HCT116 (cell line): Measurements from ENCODE around the gene SHC1. TPM values are rescaled to one million over a fixed set of nuclear protein-coding genes. Genes with fewer than 3 reads are reported as not detected.

Experiments
- ATAC-seq: fragments of 200-7000 bp; cut with Tn5 transposase; 2 replicates; pipeline ENCODE4 v1.9.1; 2020; ENCODE audit warnings: mild to moderate bottlenecking, moderate library complexity
- BruUV-seq: library from RNA; stranded (reverse); fragments of 400-500 nt; replicated peaks from 2 replicates; lab custom pipeline; 2021; lab: Mats Ljungman, UMichigan
- CTCF ChIA-PET: fragments of 300-600 bp; sonication (Branson Sonifier 250); formaldehyde crosslinking; loops from one replicate; lab custom pipeline; 2021; ENCODE audit warnings: antibody characterized with exemption; lab: Charles Lee
- POLR2A ChIA-PET: fragments of 300-600, 350-600 bp; sonication (Branson Sonifier 250); formaldehyde crosslinking; loops from one replicate; lab custom pipeline; 2021; ENCODE audit warnings: antibody characterized with exemption; lab: Charles Lee
- RAD21 ChIA-PET, 2 experiments: fragments of 300-600 bp; sonication (Branson Sonifier 250); formaldehyde crosslinking; loops; one replicate each; lab custom pipeline; 2023; ENCODE audit warnings: low total read pairs in 2 of 2; ENCODE audit not compliant: uncharacterized antibody in 2 of 2, unreplicated experiment in 2 of 2, low non-redundant PET in 1 of 2; lab: Charles Lee
- DNase-seq: peaks from one replicate; pipeline ENCODE4 v3.0.0-alpha.2; 2010; ENCODE audit warnings: low read depth, low spot score
- H2AFZ ChIP-seq: fragments of 200-600 bp; shearing (Covaris generic), sonication (generic); 2 replicates; pipeline ENCODE4 v1.6.1; 2017; ENCODE audit warnings: low read depth, mixed run types, mixed read lengths, antibody characterized with exemption, low read length; ENCODE audit not compliant: poor library complexity, severe bottlenecking
- H3K27ac ChIP-seq: 2 replicates; pipeline ENCODE4 v1.5.1; 2012; ENCODE audit warnings: low read depth, low read length
- H3K27me3 ChIP-seq: fragments of 200-600 bp; sonication (generic); 2 replicates; pipeline ENCODE4 v1.6.1; 2016; ENCODE audit warnings: mixed run types, low read length, mixed read lengths; ENCODE audit not compliant: insufficient read depth
- H3K36me3 ChIP-seq, 2 experiments: fragments of 200-500 bp in 1 of 2; fragments of 200-600 bp in 1 of 2; sonication (Bioruptor generic) in 1 of 2; sonication (generic) in 1 of 2; 2 replicates each; pipeline versions ENCODE4 v1.5.1 to v1.6.1; 2014 to 2016; ENCODE audit warnings: low read length in 2 of 2, inconsistent platforms in 1 of 2, mixed read lengths in 1 of 2, mixed run types in 1 of 2; ENCODE audit not compliant: insufficient read depth in 2 of 2, control insufficient read depth in 1 of 2
- H3K4me1 ChIP-seq, 2 experiments: fragments of 200-600 bp in 1 of 2; sonication (generic) in 1 of 2; 2 replicates each; pipeline versions ENCODE4 v1.5.1 to v1.6.1; 2012 to 2017; ENCODE audit warnings: low read length in 2 of 2, inconsistent platforms in 1 of 2, mild to moderate bottlenecking in 1 of 2, mixed read lengths in 1 of 2, mixed run types in 1 of 2, moderate library complexity in 1 of 2; ENCODE audit not compliant: insufficient read depth in 2 of 2, control insufficient read depth in 1 of 2
- H3K4me2 ChIP-seq: fragments of 200-600 bp; sonication (generic); 2 replicates; pipeline ENCODE4 v1.6.1; 2017; ENCODE audit warnings: mixed run types, low read length, mixed read lengths
- H3K4me3 ChIP-seq, 2 experiments: fragments of 200-600 bp in 1 of 2; sonication (generic) in 1 of 2; replicated peaks in 1 of 2; 2 replicates each; pipeline ENCODE4 v1.5.1; 2011 to 2016; ENCODE audit warnings: low read length in 2 of 2, control low read depth in 1 of 2, low read depth in 1 of 2, mild to moderate bottlenecking in 1 of 2, mixed read lengths in 1 of 2, mixed run types in 1 of 2
- H3K79me2 ChIP-seq: fragments of 200-600 bp; sonication (generic); 2 replicates; pipeline ENCODE4 v1.6.1; 2017; ENCODE audit warnings: mild to moderate bottlenecking, mixed run types, low read length, moderate library complexity, mixed read lengths; ENCODE audit not compliant: insufficient read depth
- H3K9ac ChIP-seq: fragments of 200-600 bp; sonication (generic); 2 replicates; pipeline ENCODE4 v1.6.1; 2016; ENCODE audit warnings: low read length, mixed read lengths
- H3K9me2 ChIP-seq: fragments of 200-600 bp; sonication (generic), shearing (Covaris generic); 2 replicates; pipeline ENCODE4 v1.6.1; 2017; ENCODE audit warnings: mixed run types, mild to moderate bottlenecking, moderate library complexity; ENCODE audit not compliant: insufficient read depth
- H3K9me3 ChIP-seq, 2 experiments: fragments of 200-500 bp in 1 of 2; fragments of 200-600 bp in 1 of 2; sonication (Bioruptor generic) in 1 of 2; sonication (generic) in 1 of 2; 2 replicates each; pipeline ENCODE4 v1.6.1; 2014 to 2017; ENCODE audit warnings: low read length in 2 of 2, mixed read lengths in 2 of 2, inconsistent platforms in 1 of 2, low read depth in 1 of 2, mild to moderate bottlenecking in 1 of 2, mixed run types in 1 of 2, moderate library complexity in 1 of 2; ENCODE audit not compliant: control insufficient read depth in 1 of 2, insufficient read depth in 1 of 2
- H4K20me1 ChIP-seq: fragments of 200-600 bp; sonication (generic), shearing (Covaris generic); 2 replicates; pipeline ENCODE4 v1.6.1; 2017; ENCODE audit warnings: mixed run types, mild to moderate bottlenecking, moderate library complexity; ENCODE audit not compliant: insufficient read depth
- CTCF ChIP-seq, 3 experiments: fragments of 200-600 bp in 1 of 3; sonication (generic) in 1 of 3; IDR thresholded peaks in 2 of 3; conservative IDR thresholded peaks in 1 of 3; 2 replicates each; pipeline ENCODE4 v1.5.1; 2012 to 2017; ENCODE audit warnings: low read depth in 2 of 3, low read length in 2 of 3, antibody characterized with exemption in 1 of 3, borderline replicate concordance in 1 of 3, control low read depth in 1 of 3, mild to moderate bottlenecking in 1 of 3, mixed read lengths in 1 of 3, mixed run types in 1 of 3, moderate library complexity in 1 of 3; ENCODE audit not compliant: insufficient read depth in 1 of 3
- ELF1 ChIP-seq: IDR thresholded peaks from 2 replicates; pipeline ENCODE4 v1.6.1; 2012; ENCODE audit warnings: low read depth, borderline replicate concordance
- EZH2 ChIP-seq: fragments of 200-600 bp; sonication (generic); IDR thresholded peaks from 2 replicates; pipeline ENCODE4 v1.6.1; 2017; ENCODE audit warnings: antibody characterized with exemption, mixed run types
- EZH2phosphoT487 ChIP-seq: fragments of 200-600 bp; IDR thresholded peaks from 2 replicates; pipeline ENCODE4 v1.6.1; 2018; ENCODE audit warnings: antibody characterized with exemption, borderline replicate concordance
- FOSL1 ChIP-seq: IDR thresholded peaks from 2 replicates; pipeline ENCODE4 v1.6.1; 2012; ENCODE audit warnings: low read depth
- JUND ChIP-seq: IDR thresholded peaks from 2 replicates; pipeline ENCODE4 v1.6.1; 2012
- REST ChIP-seq: IDR thresholded peaks from 2 replicates; pipeline ENCODE4 v1.6.1; 2012; ENCODE audit warnings: low read depth
- SIN3A ChIP-seq: IDR thresholded peaks from 2 replicates; pipeline ENCODE4 v1.6.1; 2012; ENCODE audit warnings: low read depth
- SRF ChIP-seq: IDR thresholded peaks from 2 replicates; pipeline ENCODE4 v1.6.1; 2012; ENCODE audit warnings: low read depth
- TCF7L2 ChIP-seq: IDR thresholded peaks from 2 replicates; pipeline ENCODE4 v1.7.0; 2011; ENCODE audit warnings: borderline replicate concordance, inconsistent platforms; ENCODE audit not compliant: insufficient read depth, insufficient read length; ENCODE audit errors: extremely low read depth
- ZFX ChIP-seq: fragments of 450-650 bp; IDR thresholded peaks from 2 replicates; pipeline ENCODE4 v1.6.1; 2017
- ZNF274 ChIP-seq: fragments of 200-500 bp; sonication (Bioruptor generic); IDR thresholded peaks from 2 replicates; pipeline ENCODE4 v1.6.1; 2014; ENCODE audit warnings: mild to moderate bottlenecking, low read depth, low read length, inconsistent platforms
- intact Hi-C: fragments of 100-400 bp; cut with micrococcal nuclease; formaldehyde crosslinking; loops from 2 replicates; pipeline ENCODE4 v1.10.0; 2022
- total RNA-seq: library from RNA; stranded (reverse); gene quantifications from one replicate; pipeline ENCODE4 v1.2.1, GENCODE V29; 2021; ENCODE audit not compliant: unreplicated experiment
- TF ChIP-seq, protein P1 (sequence below): IDR thresholded peaks from 2 replicates; pipeline ENCODE4 v1.6.1; 2012

Gene SHC1
- total RNA-seq, 1 experiment from 2014 or later = 148 TPM

DNA sequence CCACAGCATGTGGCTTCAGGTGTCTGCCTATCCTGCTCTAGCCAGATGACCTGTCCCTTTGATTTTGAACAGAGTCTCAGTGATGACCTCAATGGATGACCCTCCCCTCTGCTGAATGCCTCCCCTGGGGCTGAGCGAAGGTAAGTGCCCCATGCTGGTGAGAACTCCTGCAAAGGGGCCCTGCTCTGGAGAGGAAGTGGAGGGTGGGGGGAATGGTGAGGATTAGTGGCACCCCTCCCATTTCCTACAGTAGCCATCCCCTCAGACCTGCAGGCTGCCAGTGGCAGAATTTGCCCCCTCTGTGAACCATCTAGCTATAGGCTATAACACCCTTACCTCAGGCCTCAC, 30.4 kb downstream of the SHC1 start:
- TF ChIP-seq JUND = no peak
- TF ChIP-seq, all 23 proteins: peak for 0
- H3K36me3 ChIP-seq = no peaks in the 10 kb centered on the region
- H4K20me1 ChIP-seq = no peaks in the 10 kb centered on the region
- no peak overlapping the region for H3K27ac ChIP-seq
- POLR2A ChIA-PET = interaction anchor here (0.8 kb wide), 1 partner anchor 8 kb away, joined by 3 read pairs; no protein-coding TSS in a partner anchor
- DNase-seq = no peak
- H3K4me1 ChIP-seq = peaks cover 15 to 47% of the 10 kb centered on the region in 2 experiments
- H3K4me3 ChIP-seq = no peak overlapping the region
- no peaks in the 10 kb centered on the region for H3K9me3 ChIP-seq
- no peak for ATAC-seq
- no TSS peak for BruUV-seq
- H3K9ac ChIP-seq = no peak overlapping the region
- CTCF ChIA-PET = interaction anchor here (1.1 to 1.5 kb wide), 2 partner anchors 270 to 381 kb away, joined by 3 read pairs; no protein-coding TSS in a partner anchor
- no peak overlapping the region for H2AFZ ChIP-seq
- RAD21 ChIA-PET = no interaction called here
- H3K9me2 ChIP-seq = no peaks in the 10 kb centered on the region
- H3K27me3 ChIP-seq = no peaks in the 10 kb centered on the region
- no peak overlapping the region for H3K4me2 ChIP-seq
- intact Hi-C loops = no loop called here
- H3K79me2 ChIP-seq = no peaks in the 10 kb centered on the region

DNA sequence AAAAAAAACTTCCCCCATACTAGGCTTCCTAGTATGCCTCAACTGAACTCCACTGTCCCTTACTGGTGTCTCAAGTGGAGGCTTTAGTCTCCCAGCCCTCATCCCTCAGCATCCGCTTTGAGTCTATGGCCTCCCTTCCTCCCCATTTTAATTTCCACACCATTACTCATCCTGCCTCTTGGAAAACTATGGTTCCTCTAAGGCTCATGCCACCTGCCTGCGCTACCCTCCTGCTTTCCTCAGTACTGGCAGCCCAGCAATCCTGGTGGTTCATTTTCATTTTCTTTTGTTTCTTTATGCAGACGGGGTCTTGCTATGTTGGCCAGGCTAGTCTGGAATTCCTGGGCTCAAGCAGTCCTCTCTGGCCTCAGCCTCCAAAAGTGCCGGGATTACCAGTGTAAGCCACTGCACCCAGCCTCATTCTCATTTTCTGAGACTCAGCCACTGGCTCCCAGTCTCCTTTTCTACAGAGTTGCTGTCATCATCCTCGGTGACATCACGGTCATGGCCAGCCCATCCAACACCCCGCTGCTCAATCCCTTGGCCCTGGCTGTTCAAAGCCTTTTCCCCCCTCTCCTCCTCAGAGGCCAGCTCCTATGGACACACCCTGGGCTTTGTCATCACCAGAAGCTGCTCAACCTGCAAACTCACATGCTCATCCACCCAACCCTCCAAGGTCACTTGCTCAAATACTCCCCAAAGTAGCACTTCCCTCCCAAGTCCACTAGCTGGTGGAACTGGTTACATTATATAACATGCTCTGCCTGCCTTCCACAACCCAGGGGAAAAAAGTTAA, 31.7 kb downstream of the SHC1 start:
- H3K4me3 ChIP-seq = no peak overlapping the region
- POLR2A ChIA-PET = interaction anchor here (0.7 to 1.3 kb wide), 2 partner anchors 23 to 129 kb away, joined by 3 to 4 read pairs; partner anchors contain the start of gene PYGO2
- H3K4me2 ChIP-seq = peak overlapping the region; percentile 83; the same call in 1 of the 2 replicates
- H3K27me3 ChIP-seq = no peaks in the 10 kb centered on the region
- H2AFZ ChIP-seq = no peak overlapping the region
- no peaks in the 10 kb centered on the region for H3K9me2 ChIP-seq
- H3K27ac ChIP-seq = no peak overlapping the region
- H3K79me2 ChIP-seq = no peaks in the 10 kb centered on the region
- RAD21 ChIA-PET = interaction anchor here in 1 of 2 experiments (0.5 kb wide), 1 partner anchor 127 kb away, joined by 3 read pairs; no protein-coding TSS in a partner anchor
- H3K9ac ChIP-seq = no peak overlapping the region
- no peaks in the 10 kb centered on the region for H3K36me3 ChIP-seq
- CTCF ChIA-PET = no interaction called here
- BruUV-seq = no TSS peak
- DNase-seq (no peak), ATAC-seq (no peak)
- H4K20me1 ChIP-seq = no peaks in the 10 kb centered on the region
- intact Hi-C loops = no loop called here
- H3K9me3 ChIP-seq = no peaks in the 10 kb centered on the region
- H3K4me1 ChIP-seq = peaks cover 15 to 45% of the 10 kb centered on the region in 2 experiments
- TF ChIP-seq ELF1 (no peak), SRF (no peak), ZFX (no peak), JUND (no peak), SIN3A (no peak), EZH2phosphoT487 (no peak), TCF7L2 (no peak), FOSL1 (no peak), ZNF274 (no peak), EZH2 (no peak), REST (no peak), CTCF (IDR thresholded peaks at IDR 0.05 in 2 of 3, conservative IDR thresholded peaks at IDR 0.05 in 1 of 3; ENCODE audit: borderline replicate concordance in 1 of 3, insufficient read depth in 1 of 3, low read depth in 2 of 3, low read length in 2 of 3) (no peak)
- TF ChIP-seq, protein P1, sequence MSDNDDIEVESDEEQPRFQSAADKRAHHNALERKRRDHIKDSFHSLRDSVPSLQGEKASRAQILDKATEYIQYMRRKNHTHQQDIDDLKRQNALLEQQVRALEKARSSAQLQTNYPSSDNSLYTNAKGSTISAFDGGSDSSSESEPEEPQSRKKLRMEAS = no peak
